Brain pericyte (primary cell): ENCODE results near the gene CAD.
"Not testable (repeated sequence)": the region's sequence is repeated elsewhere in the genome, so short reads cannot be mapped to it uniquely, and the experiment has no call there.

Experiments used
- DNase-seq: peaks from one replicate; pipeline ENCODE4 v3.0.0-alpha.2; 2012; ENCODE audit warnings: low read depth, low spot score

The CAD gene

DNA sequence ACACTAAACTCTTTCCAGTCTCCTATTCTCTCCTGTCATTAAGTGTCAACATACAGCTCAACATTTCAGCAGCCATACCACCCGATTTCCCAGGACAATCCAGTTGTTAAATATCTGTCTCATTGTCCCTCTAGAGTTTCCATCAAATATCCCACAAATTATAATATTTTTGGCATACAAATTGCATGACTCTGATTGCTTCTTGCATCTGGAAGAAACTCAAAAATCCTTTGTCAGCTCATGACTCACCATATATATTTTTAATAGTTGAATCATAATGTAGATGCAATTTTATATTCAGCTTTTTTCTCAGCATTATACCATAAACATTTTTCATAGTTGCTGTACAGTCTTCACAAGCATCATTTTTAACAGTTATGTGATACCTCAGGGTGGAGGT lies 38.5 kb downstream of the CAD start:
- DNase-seq = no peak

DNA sequence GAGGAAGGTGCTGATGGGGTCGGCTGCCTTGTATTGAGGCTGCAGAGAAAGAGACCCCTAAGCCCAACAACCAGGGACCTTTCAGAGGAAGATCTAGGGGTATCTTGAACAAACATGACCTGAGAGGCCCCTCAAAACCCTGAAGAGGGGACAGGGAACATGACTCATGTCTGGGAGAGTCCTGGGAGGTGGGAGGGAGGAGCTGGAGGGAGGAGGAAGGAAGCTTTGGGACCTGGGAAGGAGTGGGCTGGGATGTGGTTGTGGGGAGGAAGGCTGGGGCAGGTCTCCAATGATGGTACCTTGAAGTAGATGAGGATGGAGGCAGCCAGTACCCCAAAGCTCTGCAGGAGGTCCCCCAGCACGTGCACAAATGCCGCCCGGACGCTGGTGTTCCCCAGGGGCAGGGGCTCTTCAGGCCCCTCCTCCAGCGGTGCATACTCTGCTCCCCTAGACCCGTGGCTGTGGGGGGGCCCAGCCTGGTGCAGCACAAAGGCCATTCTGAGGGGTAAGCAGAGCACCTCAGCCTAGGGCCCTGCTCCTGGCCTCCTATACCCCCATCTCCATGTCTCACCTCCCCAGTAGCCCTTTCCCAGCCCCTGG lies 39.8 kb downstream of the CAD start:
- DNase-seq = no peak

DNA sequence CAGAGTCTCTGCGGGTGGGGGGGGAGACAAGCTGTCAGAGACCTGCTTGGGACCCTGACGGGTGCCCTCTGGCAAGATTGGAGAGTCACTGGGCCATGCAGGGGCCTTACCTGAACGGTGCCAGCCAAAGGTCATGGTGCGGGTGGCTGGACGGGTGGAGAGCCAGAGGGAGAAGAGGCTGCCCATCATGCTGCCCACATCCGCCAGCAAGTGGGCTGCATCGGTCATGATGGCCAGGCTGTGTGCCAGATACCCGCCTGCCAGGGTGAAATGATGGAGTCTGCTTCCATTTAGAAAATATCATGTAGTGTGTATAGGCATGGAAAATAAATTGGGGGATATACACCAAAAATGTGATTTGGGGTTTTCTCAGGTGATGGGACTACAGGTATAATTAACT lies 40.9 kb downstream of the CAD start:
- DNase-seq = no peak

DNA sequence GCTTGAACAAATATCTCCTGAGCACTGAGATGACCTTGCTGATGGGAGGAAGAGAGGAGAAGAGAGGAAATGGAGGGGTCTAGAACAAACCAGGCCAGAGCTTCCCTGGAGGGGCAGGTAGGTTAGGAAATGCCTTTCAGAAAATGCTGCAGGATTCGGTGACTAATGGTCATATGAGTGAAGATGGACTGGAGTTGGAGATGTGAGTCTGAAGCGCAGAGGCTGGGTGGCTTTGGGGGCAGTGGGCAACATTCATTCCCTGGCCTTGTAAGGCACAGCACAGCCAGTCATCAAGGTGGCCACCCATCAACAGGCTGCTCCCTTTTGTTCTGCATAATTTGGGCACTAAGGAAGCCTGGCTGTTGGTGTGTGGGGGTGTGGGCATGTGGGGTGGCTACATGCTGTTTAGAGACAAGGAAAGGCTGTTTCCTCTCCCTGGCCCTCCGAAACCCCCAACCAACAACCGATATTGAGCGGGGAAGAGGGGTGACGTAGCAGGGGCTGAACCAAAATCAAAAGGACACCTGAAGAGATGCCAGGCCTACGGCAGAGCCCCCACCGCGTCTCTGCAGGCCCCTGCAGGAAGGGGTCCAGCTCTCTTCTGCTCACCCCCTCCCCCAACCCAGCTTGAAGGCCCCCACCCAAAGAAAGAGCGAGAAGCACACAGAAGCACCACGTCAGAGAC lies 44.2 kb downstream of the CAD start:
- no peak for DNase-seq

DNA sequence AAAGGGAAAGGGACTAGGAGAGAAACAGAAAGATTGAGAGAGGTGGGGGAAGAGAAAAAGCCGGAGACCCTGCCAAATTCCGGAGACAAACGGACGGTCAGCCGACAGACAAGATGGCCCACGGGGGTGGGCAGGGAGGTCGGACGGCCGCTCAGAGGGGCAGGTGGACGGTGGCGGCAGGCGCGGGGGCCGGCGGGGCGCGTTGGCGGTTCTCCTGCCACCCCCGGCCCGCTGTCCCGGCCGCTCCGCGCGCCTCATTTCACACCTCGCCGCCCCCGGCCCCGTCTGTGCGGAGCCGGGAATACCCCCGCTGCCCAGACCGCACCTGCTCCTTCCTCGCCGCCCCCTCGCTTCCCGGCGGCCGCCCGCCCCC lies 44.7 kb downstream of the CAD start:
- DNase-seq = no peak

DNA sequence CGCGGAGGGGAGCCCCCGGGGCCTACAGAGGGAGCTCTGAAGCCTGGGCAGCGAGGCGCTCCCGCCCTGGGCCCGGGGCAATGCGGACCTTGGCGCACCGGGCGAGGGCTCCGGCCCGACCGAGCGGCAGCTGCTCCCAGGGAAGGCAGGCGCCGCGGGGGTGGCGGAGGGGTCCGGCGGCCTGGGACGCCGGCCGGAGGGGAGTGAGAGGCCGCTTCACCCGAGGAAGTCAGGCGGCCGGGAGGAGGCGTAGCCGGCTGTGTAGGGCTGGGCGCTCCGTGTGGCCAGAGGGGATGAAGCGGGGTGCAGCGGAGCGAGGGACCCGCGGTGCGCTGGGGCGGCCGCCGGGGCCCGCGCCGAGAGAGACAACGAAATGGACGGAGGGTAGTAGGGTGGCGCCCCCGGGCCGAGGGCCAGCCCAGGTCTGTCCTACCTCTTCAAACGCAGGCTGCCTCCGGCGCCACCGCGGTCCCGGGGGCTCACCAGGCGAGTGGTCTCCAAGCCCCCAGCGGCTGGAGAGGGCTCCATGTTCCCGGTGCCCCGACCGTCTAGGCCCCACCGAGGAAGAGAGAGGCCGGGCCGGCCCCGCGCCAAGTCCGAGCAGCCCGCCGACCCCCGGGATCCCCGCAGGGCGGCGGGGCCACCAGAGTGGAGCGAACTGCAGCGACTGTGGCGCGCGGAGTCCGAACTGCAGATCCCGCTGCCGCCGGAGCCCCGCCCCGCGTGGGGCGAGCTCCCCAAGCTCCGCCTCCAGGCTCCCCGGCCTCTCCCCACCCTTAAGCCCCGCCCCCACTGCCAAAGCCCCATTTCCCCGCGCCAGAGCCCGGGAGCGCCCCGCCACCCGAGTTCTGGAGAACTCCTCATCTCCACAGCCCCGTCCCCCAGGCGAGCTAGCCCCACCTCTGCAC lies 45.5 kb downstream of the CAD start, which contains the start of gene SLC30A3:
TSS of gene SLC30A3 (minus strand) at position 669 of the 908 bp plus-strand sequence. CDS start at position 528, 141 bp downstream.
- no peak for DNase-seq

DNA sequence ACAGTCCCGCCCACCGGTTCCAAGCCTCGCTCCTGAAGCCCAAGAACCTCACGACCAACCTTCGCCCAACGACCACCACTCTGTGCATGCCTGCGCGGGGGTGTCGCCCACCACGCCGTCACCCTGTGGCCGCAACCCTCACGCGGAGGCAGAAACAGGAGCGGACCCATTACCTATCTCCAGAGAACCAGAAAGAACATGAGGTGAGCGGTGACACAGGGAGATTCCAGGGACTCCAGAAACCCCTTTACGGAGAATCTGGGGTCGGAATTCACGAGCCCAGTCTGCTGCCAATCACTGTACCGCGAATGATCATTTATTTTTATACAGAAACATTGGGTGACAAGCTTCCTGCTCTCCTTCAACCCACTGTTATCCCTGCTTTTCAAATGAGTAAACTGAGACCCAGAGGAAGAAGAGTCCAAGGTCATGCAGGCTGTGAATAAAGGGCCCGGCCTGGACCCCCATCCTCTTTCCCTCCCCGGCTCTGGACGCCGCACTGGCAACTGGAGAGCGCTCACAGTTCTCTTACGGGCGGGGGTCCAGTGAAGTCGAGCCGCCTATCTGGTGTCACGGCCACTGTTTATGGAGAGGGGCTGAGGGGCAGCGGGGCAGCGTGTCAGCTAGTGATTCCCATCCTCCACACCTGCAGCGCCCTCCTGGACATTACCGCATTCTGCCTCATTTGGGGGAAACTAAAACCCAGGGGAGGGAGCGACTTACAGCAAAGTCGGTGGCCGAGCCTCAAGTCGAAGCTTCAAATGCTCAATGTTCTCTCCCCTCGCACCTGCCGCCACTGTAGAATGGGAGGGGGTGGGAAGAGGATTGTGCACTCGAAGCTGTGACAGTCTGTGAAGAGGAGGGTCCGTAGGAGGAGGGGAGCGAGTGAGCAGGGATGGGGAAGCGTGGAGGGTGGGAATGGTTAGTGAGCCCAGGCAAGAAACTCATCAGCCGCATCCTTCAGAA lies 46.4 kb downstream of the CAD start:
- DNase-seq = no peak

DNA sequence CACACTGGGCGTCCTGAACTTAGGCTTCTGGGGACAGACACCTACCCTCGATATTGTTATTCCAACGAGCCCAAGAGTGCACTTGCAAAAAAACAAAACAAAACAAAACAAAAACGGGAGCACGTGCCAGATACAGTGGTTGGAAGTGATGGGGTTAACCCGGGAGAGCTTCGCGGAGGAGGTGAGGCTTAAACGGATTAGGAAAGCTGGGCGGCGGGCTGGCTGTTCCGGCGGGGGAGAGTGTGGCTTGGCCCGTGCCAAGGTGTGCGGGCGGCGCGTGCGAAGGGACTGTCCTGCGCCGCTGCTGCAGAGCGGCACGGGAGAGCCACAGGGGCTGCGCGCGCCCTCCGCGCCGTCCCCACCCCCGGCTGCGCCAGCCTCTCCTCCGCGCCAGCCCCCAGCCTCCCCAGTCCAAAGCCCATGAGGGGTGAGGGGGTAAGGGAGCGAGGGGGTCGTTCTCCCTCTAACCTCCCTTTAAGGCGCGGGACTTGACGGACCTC lies 47.1 kb downstream of the CAD start:
- no peak for DNase-seq

DNA sequence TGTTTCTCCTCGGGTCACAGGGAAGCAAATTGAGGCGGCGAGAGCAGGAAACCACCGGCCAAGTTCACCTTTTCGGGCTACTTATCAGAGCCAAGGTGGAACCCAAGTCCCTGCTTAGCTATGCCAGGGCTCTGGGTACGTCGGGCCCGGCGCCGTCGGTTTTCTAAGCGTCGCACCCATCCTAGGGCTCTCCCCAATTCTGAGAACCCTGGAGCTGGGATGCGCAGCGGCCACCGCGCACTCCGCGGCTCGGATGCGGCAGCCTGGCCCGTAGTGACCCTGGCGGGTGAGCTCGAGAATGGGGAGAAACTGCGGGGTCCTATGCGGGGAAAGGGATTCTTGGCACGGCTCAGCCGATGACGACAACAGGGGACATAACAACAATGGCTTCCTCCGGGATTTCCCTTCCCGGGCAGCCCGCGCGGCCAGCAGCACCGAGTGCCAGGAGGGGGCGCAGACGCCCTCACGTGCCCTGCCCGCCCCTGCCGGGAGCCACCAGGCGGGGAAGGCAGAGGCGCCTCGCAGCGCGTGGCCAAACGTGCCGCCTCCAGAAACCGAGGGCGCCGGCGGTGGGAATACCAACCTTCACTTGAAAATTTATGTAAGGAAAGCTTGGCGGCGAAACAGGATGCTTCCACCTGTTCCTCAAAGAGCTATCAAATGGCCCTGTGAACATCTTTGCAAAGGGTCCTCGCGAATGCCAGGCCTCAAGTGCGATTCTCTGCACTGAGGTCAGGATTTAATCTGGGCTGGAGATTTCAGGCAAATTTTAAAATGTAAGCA lies 47.8 kb downstream of the CAD start:
- no peak for DNase-seq

DNA sequence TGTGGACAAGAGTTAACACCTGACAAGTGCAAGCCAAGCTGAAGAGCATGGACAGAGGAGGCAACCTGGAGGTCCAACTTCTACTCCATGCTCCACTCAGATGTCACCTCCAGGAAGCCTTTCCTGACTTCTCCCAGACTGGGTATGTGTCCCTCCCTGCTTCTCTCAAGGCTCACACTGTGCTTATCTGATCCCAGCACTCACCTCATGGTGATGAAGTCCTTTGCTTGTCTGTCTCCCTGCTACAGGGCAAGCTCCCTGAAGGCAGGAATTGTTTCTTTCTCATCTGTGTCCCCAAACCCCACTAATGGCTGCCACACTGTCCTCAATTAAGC lies 48.3 kb downstream of the CAD start:
- no peak for DNase-seq

DNA sequence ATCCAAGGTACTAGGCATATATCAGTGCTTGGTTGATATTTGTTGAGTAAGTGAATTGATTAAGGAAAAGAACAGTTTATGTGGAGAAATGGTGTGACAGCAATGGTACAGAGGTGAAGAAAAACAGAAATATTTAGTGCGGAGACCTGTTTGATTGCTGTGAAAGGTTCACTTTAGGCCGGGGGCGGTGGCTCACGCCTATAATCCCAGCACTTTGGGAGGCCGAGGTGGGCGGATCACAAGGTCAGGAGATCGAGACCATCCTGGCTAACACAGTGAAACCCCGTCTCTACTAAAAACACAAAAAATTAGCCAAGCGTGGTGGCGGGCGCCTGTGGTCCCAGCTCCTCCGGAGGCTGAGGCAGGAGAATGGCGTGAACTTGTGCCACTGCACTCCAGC lies 51.1 kb downstream of the CAD start:
- not testable (repeated sequence) for DNase-seq

DNA sequence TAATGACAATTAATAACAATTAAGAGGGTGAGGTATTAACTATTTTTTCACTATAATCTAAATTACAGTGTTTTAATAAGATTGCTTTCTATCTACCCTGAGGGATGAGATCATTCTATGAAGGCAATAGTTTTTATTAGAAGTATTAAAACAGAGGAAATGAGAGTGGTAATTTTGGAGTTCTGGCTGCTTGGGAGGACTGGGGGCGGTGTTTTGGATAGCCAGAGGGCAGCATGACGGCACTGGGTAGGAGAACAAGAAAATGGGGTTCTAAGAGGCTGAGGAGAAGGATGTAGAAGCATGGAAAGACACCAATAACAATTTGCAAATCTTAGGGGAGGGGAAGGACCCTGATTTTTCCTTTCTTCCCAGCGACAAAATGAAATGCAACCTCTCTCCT lies 53.0 kb downstream of the CAD start:
- DNase-seq = no peak

DNA sequence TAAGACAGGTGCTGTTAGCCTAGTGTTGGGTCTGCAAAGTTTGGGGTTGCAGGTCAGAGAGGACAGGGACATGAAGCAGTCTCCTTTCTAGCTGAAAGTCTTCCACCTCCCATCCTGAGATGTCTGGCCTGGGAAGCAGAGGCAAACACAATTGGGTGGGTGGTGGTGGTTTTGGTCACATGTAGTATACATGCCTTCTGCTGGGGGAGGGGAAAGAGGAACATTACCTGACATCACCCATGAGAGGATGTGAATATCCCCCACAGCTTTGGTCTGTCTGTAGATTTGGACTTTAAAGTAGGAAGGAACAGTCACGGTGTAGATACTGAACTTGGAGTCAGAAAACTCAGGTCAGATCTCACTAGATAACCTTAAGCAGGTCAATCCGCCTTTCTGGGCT lies 53.5 kb downstream of the CAD start:
- no peak for DNase-seq

DNA sequence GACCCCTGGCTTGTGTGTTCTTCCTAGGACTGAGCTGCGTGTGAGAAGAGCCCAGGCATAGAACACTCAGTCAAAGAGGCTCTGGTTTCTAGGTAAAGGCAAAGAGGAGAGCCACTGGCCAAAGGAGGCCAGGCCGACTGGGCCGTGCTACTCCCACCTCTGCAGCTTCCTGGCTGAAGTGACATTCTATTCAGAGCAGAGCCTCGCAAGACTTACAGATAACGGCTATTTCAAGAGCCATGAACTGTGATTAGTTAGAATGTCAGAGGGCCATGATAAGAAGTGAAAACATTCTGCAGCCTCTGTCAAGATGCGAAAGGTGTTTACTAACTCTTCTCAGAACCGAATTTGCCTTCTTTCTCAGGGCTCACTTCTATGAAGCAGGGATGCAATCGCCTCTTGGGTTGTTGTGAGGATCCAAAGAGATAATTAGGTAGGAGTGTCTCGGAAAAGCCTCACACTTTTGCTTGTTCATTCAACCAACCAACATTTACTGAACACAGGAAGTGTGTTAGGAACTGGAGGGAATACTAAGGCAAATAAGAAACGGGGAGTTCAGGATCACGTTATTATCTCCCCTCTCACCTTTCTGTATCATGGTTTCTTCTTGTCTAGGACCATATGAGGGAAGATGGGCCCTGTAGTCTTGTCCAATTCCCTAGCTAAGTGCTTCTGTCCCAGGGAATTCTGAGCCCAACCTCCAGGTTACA lies 54.6 kb downstream of the CAD start:
- DNase-seq = no peak

DNA sequence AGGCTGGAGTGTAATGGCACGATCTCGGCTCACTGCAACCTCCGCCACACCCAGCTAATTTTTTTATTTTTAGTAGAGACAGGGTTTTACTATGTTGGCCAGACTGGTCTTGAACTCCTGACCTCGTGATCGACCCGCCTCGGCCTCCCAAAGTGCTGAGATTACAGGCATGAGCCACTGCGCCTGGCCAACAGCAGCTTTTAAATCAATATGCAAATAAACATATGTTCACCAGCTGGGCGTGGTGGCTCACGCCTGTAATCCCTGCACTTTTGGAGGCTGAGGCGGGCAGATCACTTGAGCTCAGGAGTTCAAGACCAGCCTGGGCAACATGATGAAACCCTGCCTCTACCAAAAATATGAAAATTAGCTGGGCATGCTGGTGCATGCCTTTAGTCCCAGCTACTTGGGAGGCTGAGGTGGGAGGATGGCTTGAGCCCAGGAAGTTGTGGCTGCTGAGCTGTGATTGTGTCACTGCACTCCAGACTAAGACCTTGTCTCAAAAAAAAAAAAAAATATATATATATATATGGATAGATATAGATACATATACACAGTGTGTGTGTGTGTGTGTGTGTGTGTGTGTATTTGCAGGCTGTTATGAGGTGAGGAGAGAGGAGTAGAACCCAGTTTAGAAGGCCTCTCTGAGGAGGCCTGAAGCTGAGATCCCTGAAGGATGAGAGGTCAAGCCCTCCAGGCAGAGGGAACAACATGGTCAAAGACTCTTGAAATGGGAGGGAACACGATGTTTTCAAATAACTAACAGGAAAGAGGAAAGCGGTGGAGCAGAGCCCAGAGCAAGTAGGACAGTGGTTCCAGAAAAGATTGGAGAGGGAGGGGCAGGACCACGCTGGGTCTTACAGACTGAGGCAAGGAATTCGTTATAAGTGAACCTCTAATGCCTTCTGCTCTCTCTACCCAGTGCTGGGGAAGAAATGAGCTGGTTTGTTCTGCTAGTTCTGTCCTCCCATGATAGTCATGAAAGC lies 55.7 kb downstream of the CAD start:
- DNase-seq = not testable (repeated sequence)

DNA sequence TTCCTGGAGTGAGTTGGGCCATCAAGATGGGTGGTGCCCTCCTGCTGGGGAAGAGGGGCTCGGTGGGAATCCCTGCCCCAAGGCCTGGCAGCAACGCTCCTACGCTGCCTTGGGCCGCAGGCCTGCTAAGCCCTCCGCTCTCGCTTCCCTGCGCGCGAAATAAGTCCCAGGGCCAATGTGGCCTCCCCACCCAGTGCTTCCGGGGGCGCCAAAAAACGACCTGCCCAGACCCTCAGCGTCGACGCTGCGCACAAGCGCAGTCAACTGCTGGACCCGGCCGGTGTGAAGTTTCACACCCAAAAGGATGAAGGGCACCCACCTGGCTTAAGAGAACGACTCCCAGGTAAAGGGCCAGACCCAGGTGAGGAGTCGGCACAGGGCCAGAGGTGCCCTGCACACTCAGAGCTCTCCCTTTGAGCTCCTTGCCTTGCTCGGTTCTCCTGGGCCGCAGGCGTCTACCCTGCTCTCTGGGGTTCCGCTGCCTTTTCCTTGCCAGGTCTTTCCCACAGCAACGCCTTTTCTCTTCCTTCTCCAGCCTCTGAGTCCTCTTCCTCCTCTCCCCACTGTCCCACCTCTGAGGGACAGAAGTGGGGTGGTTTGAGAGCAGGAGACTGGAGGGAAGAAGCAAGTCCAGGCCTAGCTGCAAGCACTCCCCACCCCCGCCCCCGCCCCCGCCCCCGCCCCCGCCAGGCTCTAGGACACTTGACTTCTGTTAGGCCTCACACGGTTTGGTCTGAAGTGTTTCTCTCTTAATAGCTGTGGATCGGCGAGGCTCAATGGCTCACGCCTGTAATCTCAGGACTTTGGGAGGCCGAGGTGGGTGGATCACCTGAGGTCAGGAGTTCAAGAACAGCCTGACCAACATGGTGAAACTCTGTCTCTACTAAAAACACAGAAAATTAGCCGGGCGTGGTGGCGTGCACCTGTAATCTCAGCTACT lies 58.3 kb downstream of the CAD start, which contains the start of gene DNAJC5G:
TSS of gene DNAJC5G (plus strand) at position 223 of the 940 bp plus-strand sequence. CDS start 1,296 bp downstream, outside the sequence.
- no peak for DNase-seq

DNA sequence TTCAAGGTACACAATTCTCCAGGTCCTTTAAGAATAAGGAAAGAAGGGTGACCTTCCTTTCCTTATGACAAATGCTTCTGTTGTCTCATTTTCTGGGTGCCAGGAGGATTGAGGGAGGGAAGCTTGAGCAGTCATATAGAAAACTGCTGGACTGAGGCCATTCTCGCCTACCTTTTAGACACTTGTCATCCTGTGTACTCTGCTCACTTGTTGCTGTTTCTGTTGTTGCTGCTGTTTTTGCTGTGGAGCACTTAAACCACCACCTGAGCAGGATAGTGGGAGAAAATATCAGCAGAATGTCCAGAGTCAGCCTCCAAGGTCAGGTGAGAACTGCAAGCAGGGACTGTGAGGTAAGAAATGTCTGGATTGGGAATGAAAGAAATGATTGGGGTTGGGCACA lies 60.8 kb downstream of the CAD start:
- no peak for DNase-seq
